Sigmoid colon (tissue), 4 donors: ENCODE data around the gene CHCHD6.

Experiments used
- CTCF ChIP-seq, 4 experiments: fragments of 450-650 bp in 3 of 4; fragments of 200-600 bp in 1 of 4; IDR thresholded peaks; one replicate each; pipeline ENCODE4 v1.5.1; 2016 to 2019; ENCODE audit warnings: antibody characterized with exemption in 4 of 4, mild to moderate bottlenecking in 3 of 4, moderate library complexity in 2 of 4
- EP300 ChIP-seq, 4 donors: sonication (generic); formaldehyde crosslinking; IDR thresholded peaks; one replicate each; pipeline ENCODE4 v1.6.1; 2017; ENCODE audit warnings: antibody characterized with exemption in 4 of 4

GRCh38 chr3:126893651-126894050 lies 189.6 kb downstream of the CHCHD6 start:
- TF ChIP-seq CTCF (IDR thresholded peaks at IDR 0.05) (no peak), EP300 (IDR thresholded peaks at IDR 0.05) (no peak)
